ENCODE data around the gene KCNG4. TPM values are rescaled to one million over a fixed set of nuclear protein-coding genes. Genes with fewer than 3 reads are reported as not detected.

KCNG4 gene
- total and polyA plus RNA-seq, 2 donors (not counting 1 experiment from before 2014, with no cell fraction given), result not detected

DNA sequence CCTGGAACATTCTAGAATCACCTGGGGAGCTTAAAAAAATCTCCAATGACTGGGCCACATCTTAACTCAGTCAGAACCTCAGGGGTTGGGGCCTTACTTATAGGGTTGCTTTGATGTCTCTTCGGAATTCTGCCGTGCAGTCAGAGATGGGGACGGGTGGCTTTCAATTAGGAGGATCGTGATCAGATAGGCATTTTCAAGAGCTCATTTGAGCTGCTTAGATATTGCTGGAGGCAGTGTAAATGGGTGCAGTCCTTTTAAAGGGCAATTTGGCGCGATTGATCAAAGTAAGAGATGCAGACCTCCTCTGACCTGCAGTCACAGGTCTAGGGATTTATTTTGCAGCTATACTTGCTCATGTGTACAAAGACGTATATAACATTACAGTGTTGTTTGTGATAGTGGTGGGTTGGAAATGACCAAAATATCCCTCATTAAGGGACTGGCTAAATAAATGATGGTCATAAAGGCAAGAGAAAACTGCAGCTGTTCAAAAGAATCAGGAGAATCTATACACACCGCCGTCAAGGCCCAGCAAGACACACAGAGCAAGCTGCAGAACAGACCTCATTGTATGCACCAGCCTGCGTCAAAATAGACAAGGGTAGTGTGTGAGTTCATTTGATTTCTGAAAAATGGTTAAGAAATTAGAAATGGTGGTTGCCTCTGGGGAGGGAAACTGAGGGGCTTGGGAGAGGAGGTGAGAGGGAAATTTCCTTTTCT lies 6.3 kb upstream of the KCNG4 start:
- Histone ChIP-seq H3K27me3 (ENCODE audit: control insufficient read depth, insufficient read depth, low read length) (peaks cover 21% of the 10 kb centered on the region), H3K9me3 (ENCODE audit: control insufficient read depth, insufficient read depth, low read depth, low read length) (no peaks in the 10 kb centered on the region), H2AFZ (ENCODE audit: low read length) (no peak overlapping the region)

DNA sequence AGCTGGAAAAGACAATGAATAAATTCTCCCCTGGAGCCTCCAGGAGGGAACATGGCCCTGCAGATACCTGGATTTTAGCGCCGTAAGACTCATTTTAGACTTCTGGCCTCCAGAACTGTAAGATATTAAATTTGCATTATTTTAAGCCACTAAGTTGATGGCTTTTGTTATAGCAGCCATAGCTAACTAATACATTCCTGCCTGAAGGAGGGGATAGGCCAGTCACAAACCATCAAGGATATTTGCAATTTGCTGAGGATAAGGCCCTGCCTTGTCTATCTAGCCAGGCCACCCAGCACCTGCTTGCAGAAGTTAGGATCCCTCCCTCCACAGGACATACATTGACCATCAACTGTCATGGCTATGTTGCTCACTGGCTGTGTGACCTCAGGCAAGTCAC lies 4.9 kb upstream of the KCNG4 start:
- Histone ChIP-seq H3K4me2 (ENCODE audit: extremely low read depth, insufficient read depth, low read length) (no peak overlapping the region), H2AFZ (ENCODE audit: low read length) (no peak overlapping the region), H3K9ac (ENCODE audit: insufficient read depth, low read length) (no peak overlapping the region), H3K27ac (ENCODE audit: insufficient read depth, low read length) (no peak overlapping the region), H3K36me3 (ENCODE audit: control insufficient read depth, insufficient read depth, low read length) (no peaks in the 10 kb centered on the region), H3K79me2 (ENCODE audit: control insufficient read depth, insufficient read depth, low read length) (no peaks in the 10 kb centered on the region), H3K4me1 (ENCODE audit: control insufficient read depth, extremely low read depth, insufficient read depth, low read length) (no peaks in the 10 kb centered on the region), H3K27me3 (ENCODE audit: control insufficient read depth, insufficient read depth, low read length) (peaks cover 20% of the 10 kb centered on the region), H4K20me1 (ENCODE audit: control insufficient read depth, extremely low read depth, insufficient read depth, low read length) (no peaks in the 10 kb centered on the region), H3K4me3 (replicated peaks in 1 of 4; ENCODE audit: control extremely low read depth in 1 of 4, insufficient read depth in 1 of 4, low read depth in 3 of 4, low read length in 4 of 4) (no peak overlapping the region), H3K9me3 (ENCODE audit: control insufficient read depth, insufficient read depth, low read depth, low read length) (no peaks in the 10 kb centered on the region)
- no peak for TF ChIP-seq EZH2 (IDR thresholded peaks at IDR 0.05; ENCODE audit: low read length, missing control alignments)
- TF ChIP-seq, protein P1, sequence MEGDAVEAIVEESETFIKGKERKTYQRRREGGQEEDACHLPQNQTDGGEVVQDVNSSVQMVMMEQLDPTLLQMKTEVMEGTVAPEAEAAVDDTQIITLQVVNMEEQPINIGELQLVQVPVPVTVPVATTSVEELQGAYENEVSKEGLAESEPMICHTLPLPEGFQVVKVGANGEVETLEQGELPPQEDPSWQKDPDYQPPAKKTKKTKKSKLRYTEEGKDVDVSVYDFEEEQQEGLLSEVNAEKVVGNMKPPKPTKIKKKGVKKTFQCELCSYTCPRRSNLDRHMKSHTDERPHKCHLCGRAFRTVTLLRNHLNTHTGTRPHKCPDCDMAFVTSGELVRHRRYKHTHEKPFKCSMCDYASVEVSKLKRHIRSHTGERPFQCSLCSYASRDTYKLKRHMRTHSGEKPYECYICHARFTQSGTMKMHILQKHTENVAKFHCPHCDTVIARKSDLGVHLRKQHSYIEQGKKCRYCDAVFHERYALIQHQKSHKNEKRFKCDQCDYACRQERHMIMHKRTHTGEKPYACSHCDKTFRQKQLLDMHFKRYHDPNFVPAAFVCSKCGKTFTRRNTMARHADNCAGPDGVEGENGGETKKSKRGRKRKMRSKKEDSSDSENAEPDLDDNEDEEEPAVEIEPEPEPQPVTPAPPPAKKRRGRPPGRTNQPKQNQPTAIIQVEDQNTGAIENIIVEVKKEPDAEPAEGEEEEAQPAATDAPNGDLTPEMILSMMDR (conservative IDR thresholded peaks at IDR 0.05 in 1 of 2, IDR thresholded peaks at IDR 0.05 in 1 of 2; ENCODE audit: low read depth in 1 of 2, low read length in 2 of 2), result no peak
- DNase-seq (ENCODE audit: low read depth in 2 of 2), result no peak

More for the DNA sequence above, 6.3 kb upstream of the KCNG4 start:
- Histone ChIP-seq H4K20me1 (ENCODE audit: control insufficient read depth, extremely low read depth, insufficient read depth, low read length) (no peaks in the 10 kb centered on the region), H3K9ac (ENCODE audit: insufficient read depth, low read length) (no peak overlapping the region), H3K4me3 (replicated peaks in 1 of 4; ENCODE audit: control extremely low read depth in 1 of 4, insufficient read depth in 1 of 4, low read depth in 3 of 4, low read length in 4 of 4) (no peak overlapping the region), H3K4me2 (ENCODE audit: extremely low read depth, insufficient read depth, low read length) (no peak overlapping the region), H3K4me1 (ENCODE audit: control insufficient read depth, extremely low read depth, insufficient read depth, low read length) (no peaks in the 10 kb centered on the region), H3K27ac (ENCODE audit: insufficient read depth, low read length) (no peak overlapping the region), H3K36me3 (ENCODE audit: control insufficient read depth, insufficient read depth, low read length) (no peaks in the 10 kb centered on the region), H3K79me2 (ENCODE audit: control insufficient read depth, insufficient read depth, low read length) (no peaks in the 10 kb centered on the region)
- DNase-seq (ENCODE audit: low read depth in 2 of 2), result no peak
- TF ChIP-seq EZH2 (IDR thresholded peaks at IDR 0.05; ENCODE audit: low read length, missing control alignments), result no peak
- TF ChIP-seq, protein P1 (conservative IDR thresholded peaks at IDR 0.05 in 1 of 2, IDR thresholded peaks at IDR 0.05 in 1 of 2; ENCODE audit: low read depth in 1 of 2, low read length in 2 of 2), result no peak

DNA sequence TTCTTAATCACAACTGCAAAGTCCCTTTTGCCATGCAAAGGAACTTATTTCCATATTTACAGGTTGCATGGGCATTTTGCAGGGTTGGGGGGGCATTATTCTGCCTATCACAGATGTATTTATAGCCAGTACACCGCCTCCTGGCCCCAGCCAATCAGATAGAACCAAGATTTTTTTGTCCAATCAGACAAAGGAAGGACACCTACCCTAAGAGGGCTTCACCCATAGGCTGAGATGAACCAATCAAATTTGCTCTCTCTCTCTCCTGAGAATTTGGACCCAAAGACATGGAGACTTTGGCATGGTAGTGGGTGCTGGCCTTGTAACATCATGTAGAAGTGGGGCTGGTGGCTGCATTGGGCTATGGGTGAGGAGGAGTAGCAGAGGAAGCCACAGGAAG lies 3.9 kb upstream of the KCNG4 start:
- H3K4me3 ChIP-seq (replicated peaks in 1 of 4; ENCODE audit: control extremely low read depth in 1 of 4, insufficient read depth in 1 of 4, low read depth in 3 of 4, low read length in 4 of 4), result no peak overlapping the region
- DNase-seq (ENCODE audit: low read depth in 2 of 2), result no peak
- no peaks in the 10 kb centered on the region for H3K9me3 ChIP-seq (ENCODE audit: control insufficient read depth, insufficient read depth, low read depth, low read length)
- H3K36me3 ChIP-seq (ENCODE audit: control insufficient read depth, insufficient read depth, low read length), result no peaks in the 10 kb centered on the region
- H3K4me1 ChIP-seq (ENCODE audit: control insufficient read depth, extremely low read depth, insufficient read depth, low read length), result no peaks in the 10 kb centered on the region
- peaks cover 17% of the 10 kb centered on the region for H3K27me3 ChIP-seq (ENCODE audit: control insufficient read depth, insufficient read depth, low read length)
- no peak overlapping the region for H3K4me2 ChIP-seq (ENCODE audit: extremely low read depth, insufficient read depth, low read length)
- H3K9ac ChIP-seq (ENCODE audit: insufficient read depth, low read length), result no peak overlapping the region
- TF ChIP-seq EZH2 (IDR thresholded peaks at IDR 0.05; ENCODE audit: low read length, missing control alignments), result no peak
- TF ChIP-seq, protein P1 (conservative IDR thresholded peaks at IDR 0.05 in 1 of 2, IDR thresholded peaks at IDR 0.05 in 1 of 2; ENCODE audit: low read depth in 1 of 2, low read length in 2 of 2), result no peak
- H3K79me2 ChIP-seq (ENCODE audit: control insufficient read depth, insufficient read depth, low read length), result no peaks in the 10 kb centered on the region
- no peak overlapping the region for H3K27ac ChIP-seq (ENCODE audit: insufficient read depth, low read length)
- no peaks in the 10 kb centered on the region for H4K20me1 ChIP-seq (ENCODE audit: control insufficient read depth, extremely low read depth, insufficient read depth, low read length)
- no peak overlapping the region for H2AFZ ChIP-seq (ENCODE audit: low read length)

All from fibroblast of lung (primary cell).